Measurements from ENCODE around the gene PLIN4. TPM values are rescaled to one million over a fixed set of nuclear protein-coding genes. Genes with fewer than 3 reads are reported as not detected.

Gene PLIN4
- total and polyA plus RNA-seq, 9 of the 15 experiments (the other 6 are each of a cell fraction or from before 2014, with no cell fraction given) = 0.04 to 0.16 (median 0.07) TPM; not detected in 3

DNA sequence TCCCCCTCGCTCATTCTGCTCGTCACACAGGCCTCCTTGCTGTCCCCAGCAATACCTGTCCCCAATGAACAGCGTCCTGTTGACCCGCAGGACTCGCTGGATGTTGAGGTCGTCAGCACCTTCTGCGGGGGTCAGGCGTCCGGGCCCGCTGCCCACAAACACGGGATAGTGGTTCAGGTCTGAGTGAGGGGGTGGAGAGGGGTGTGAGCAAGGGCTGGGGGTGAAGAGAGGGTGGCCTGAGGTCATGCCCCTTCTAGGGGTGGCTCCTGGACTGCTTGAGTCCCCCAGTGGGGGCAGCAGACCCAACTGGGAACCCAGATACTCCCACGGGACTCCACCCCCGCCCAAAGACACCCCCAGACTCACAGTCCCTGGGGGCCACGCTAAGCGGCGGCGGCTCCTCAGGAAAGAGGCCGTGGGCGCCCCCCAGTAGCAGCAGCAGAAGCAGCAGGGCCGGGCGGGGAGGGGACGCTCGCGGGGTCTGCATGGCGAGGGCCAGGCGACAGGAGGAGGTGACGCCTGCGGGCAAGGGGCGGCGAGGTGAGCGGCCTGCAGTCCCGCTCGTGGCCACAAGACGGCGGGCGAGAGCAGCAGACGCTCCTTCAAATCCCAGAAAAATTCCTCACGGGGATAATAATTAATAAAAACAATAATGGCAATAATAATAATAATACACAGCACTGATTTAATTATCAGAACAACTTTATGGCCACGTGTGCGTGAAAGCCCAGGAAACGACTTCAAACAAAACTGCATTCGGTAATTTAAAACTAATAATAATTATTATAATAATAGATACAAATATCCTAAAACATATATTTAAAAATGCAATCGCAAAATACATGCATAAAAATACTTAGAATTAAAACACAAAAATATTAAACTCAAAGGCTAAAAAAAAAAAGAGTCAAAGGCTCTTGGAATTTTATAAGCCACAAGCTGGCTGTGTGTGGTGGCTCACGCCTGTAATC is 40.0 kb upstream of the PLIN4 start (continued):
- TF ChIP-seq FOXA3 (CRISPR knock-in tag; conservative IDR thresholded peaks at IDR 0.05 in 1 of 2, IDR thresholded peaks at IDR 0.05 in 1 of 2) (no peak), RB1 (IDR thresholded peaks at IDR 0.05; ENCODE audit: low read depth) (peak; percentile 65; the same call in 1 of the 2 replicates), FOXM1 (IDR thresholded peaks at IDR 0.05; ENCODE audit: low read depth) (no peak), FOXM1 (CRISPR knock-in tag; IDR thresholded peaks at IDR 0.05; ENCODE audit: low read depth) (no peak), KLF16 (IDR thresholded peaks at IDR 0.05) (peak; percentile 65), PRPF4 (IDR thresholded peaks at IDR 0.05; ENCODE audit: insufficient read depth, low read depth, low read length, poor library complexity, severe bottlenecking) (no peak), EWSR1 (IDR thresholded peaks at IDR 0.05; ENCODE audit: borderline replicate concordance, low read depth, partially characterized antibody) (no peak), CBX3 (IDR thresholded peaks at IDR 0.05; ENCODE audit: borderline replicate concordance in 1 of 2, low read length in 2 of 2) (0 out of 3 replicates have a peak, but pooled peaks of 1 of the 2 experiments have one; percentile 37), FOXP1 (CRISPR knock-in tag; IDR thresholded peaks at IDR 0.05) (0 out of 2 replicates have a peak, but pooled peaks have one; percentile 61), EGR1 (conservative IDR thresholded peaks at IDR 0.05) (peak; percentile 72), CHD2 (IDR thresholded peaks at IDR 0.05; ENCODE audit: low read depth, low read length) (no peak), NFYB (IDR thresholded peaks at IDR 0.05; ENCODE audit: extremely low read depth, insufficient read length) (no peak)
- TF ChIP-seq, protein P1, sequence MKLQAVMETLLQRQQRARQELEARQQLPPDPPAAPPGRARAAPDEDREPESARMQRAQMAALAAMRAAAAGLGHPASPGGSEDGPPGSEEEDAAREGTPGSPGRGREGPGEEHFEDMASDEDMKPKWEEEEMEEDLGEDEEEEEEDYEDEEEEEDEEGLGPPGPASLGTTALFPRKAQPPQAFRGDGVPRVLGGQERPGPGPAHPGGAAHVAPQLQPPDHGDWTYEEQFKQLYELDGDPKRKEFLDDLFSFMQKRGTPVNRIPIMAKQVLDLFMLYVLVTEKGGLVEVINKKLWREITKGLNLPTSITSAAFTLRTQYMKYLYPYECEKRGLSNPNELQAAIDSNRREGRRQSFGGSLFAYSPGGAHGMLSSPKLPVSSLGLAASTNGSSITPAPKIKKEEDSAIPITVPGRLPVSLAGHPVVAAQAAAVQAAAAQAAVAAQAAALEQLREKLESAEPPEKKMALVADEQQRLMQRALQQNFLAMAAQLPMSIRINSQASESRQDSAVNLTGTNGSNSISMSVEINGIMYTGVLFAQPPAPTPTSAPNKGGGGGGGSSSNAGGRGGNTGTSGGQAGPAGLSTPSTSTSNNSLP (IDR thresholded peaks at IDR 0.05; ENCODE audit: borderline replicate concordance, low read depth, low read length) = 0 out of 2 replicates have a peak, but pooled peaks have one; percentile 33
- TF ChIP-seq, protein P2, sequence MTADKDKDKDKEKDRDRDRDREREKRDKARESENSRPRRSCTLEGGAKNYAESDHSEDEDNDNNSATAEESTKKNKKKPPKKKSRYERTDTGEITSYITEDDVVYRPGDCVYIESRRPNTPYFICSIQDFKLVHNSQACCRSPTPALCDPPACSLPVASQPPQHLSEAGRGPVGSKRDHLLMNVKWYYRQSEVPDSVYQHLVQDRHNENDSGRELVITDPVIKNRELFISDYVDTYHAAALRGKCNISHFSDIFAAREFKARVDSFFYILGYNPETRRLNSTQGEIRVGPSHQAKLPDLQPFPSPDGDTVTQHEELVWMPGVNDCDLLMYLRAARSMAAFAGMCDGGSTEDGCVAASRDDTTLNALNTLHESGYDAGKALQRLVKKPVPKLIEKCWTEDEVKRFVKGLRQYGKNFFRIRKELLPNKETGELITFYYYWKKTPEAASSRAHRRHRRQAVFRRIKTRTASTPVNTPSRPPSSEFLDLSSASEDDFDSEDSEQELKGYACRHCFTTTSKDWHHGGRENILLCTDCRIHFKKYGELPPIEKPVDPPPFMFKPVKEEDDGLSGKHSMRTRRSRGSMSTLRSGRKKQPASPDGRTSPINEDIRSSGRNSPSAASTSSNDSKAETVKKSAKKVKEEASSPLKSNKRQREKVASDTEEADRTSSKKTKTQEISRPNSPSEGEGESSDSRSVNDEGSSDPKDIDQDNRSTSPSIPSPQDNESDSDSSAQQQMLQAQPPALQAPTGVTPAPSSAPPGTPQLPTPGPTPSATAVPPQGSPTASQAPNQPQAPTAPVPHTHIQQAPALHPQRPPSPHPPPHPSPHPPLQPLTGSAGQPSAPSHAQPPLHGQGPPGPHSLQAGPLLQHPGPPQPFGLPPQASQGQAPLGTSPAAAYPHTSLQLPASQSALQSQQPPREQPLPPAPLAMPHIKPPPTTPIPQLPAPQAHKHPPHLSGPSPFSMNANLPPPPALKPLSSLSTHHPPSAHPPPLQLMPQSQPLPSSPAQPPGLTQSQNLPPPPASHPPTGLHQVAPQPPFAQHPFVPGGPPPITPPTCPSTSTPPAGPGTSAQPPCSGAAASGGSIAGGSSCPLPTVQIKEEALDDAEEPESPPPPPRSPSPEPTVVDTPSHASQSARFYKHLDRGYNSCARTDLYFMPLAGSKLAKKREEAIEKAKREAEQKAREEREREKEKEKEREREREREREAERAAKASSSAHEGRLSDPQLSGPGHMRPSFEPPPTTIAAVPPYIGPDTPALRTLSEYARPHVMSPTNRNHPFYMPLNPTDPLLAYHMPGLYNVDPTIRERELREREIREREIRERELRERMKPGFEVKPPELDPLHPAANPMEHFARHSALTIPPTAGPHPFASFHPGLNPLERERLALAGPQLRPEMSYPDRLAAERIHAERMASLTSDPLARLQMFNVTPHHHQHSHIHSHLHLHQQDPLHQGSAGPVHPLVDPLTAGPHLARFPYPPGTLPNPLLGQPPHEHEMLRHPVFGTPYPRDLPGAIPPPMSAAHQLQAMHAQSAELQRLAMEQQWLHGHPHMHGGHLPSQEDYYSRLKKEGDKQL (CRISPR knock-in tag; IDR thresholded peaks at IDR 0.05; ENCODE audit: borderline replicate concordance) = no peak
- TF ChIP-seq, protein P3, sequence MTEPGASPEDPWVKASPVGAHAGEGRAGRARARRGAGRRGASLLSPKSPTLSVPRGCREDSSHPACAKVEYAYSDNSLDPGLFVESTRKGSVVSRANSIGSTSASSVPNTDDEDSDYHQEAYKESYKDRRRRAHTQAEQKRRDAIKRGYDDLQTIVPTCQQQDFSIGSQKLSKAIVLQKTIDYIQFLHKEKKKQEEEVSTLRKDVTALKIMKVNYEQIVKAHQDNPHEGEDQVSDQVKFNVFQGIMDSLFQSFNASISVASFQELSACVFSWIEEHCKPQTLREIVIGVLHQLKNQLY (CRISPR knock-in tag; conservative IDR thresholded peaks at IDR 0.05) = no peak
- TF ChIP-seq, protein P4, sequence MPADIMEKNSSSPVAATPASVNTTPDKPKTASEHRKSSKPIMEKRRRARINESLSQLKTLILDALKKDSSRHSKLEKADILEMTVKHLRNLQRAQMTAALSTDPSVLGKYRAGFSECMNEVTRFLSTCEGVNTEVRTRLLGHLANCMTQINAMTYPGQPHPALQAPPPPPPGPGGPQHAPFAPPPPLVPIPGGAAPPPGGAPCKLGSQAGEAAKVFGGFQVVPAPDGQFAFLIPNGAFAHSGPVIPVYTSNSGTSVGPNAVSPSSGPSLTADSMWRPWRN (IDR thresholded peaks at IDR 0.05; ENCODE audit: low read depth) = no peak

All from K562 (cell line).